CD8-positive, alpha-beta memory T cell (primary cell): ENCODE results near the gene HOXC11. TPM values are rescaled to one million over a fixed set of nuclear protein-coding genes. Genes with fewer than 3 reads are reported as not detected.

ENCODE experiments used
- CTCF ChIA-PET: fragments of 350-600 bp; sonication (Branson Sonifier 250); formaldehyde crosslinking; loops from one replicate; lab custom pipeline; 2021; ENCODE audit warnings: antibody characterized with exemption; lab: Charles Lee
- POLR2A ChIA-PET: fragments of 350-600 bp; sonication (Branson Sonifier 250); formaldehyde crosslinking; loops from one replicate; lab custom pipeline; 2021; ENCODE audit warnings: antibody characterized with exemption; lab: Charles Lee
- DNase-seq, 5 donors: peaks; one replicate each; pipeline versions ENCODE4 v3.0.0 to v3.0.0-alpha.2; 2020 to 2022; ENCODE audit warnings: mixed read lengths in 1 of 5
- H3K27ac ChIP-seq: one replicate; pipeline ENCODE4 v1.7.0; 2013; ENCODE audit warnings: low read depth, mild to moderate bottlenecking, low read length, moderate library complexity
- H3K27me3 ChIP-seq: 2 replicates; pipeline ENCODE4 v1.7.0; 2013; ENCODE audit warnings: low read length, mild to moderate bottlenecking; ENCODE audit not compliant: insufficient read depth, poor library complexity, severe bottlenecking
- H3K36me3 ChIP-seq: 2 replicates; pipeline ENCODE4 v1.7.0; 2013; ENCODE audit warnings: mild to moderate bottlenecking, low read length, moderate library complexity; ENCODE audit not compliant: insufficient read depth
- H3K4me1 ChIP-seq: 2 replicates; pipeline ENCODE4 v1.7.0; 2013; ENCODE audit warnings: mild to moderate bottlenecking, low read length, moderate library complexity; ENCODE audit not compliant: insufficient read depth
- H3K4me3 ChIP-seq: 2 replicates; pipeline ENCODE4 v1.7.0; 2013; ENCODE audit warnings: mild to moderate bottlenecking, low read length
- H3K9me3 ChIP-seq: 2 replicates; pipeline ENCODE4 v1.7.0; 2013; ENCODE audit warnings: mild to moderate bottlenecking, low read length
- H3K27ac Mint-ChIP-seq, 8 donors: one replicate each; pipeline ENCODE4 v1.8.0; 2020 to 2021; ENCODE audit warnings: mixed read lengths in 8 of 8, mild to moderate bottlenecking in 6 of 8, inconsistent platforms in 3 of 8, moderate library complexity in 3 of 8
- H3K27me3 Mint-ChIP-seq, 2 donors: one replicate each; pipeline ENCODE4 v1.8.0; 2020 to 2021; ENCODE audit warnings: mixed read lengths in 2 of 2, mild to moderate bottlenecking in 1 of 2, moderate library complexity in 1 of 2
- H3K36me3 Mint-ChIP-seq, 3 donors: one replicate each; pipeline ENCODE4 v1.8.0; 2020 to 2021; ENCODE audit warnings: mixed read lengths in 3 of 3, inconsistent platforms in 1 of 3, mild to moderate bottlenecking in 1 of 3
- H3K4me1 Mint-ChIP-seq, 3 donors: one replicate each; pipeline ENCODE4 v1.8.0; 2020 to 2021; ENCODE audit warnings: mixed read lengths in 3 of 3, inconsistent platforms in 1 of 3, mild to moderate bottlenecking in 1 of 3
- H3K4me3 Mint-ChIP-seq, 7 donors: one replicate each; pipeline ENCODE4 v1.8.0; 2020 to 2021; ENCODE audit warnings: mixed read lengths in 7 of 7, mild to moderate bottlenecking in 6 of 7, moderate library complexity in 4 of 7, inconsistent platforms in 2 of 7
- H3K9me3 Mint-ChIP-seq, 5 donors: one replicate each; pipeline ENCODE4 v1.8.0; 2020 to 2022; ENCODE audit warnings: mixed read lengths in 5 of 5, mild to moderate bottlenecking in 3 of 5, moderate library complexity in 2 of 5, inconsistent platforms in 1 of 5
- polyA plus RNA-seq: library from polyadenylated mRNA; unstranded; fragments of 300-500 nt; fragmentation: Illumina TruSeq; gene quantifications from one replicate; pipeline ENCODE4 v1.2.3, GENCODE V29; 2021
- total RNA-seq, 2 experiments: library from RNA; stranded (reverse); gene quantifications; one replicate each; pipeline ENCODE4 v1.2.3, GENCODE V29; 2021

HOXC11 gene
- total and polyA plus RNA-seq, 3 experiments from 2014 or later = not detected

DNA sequence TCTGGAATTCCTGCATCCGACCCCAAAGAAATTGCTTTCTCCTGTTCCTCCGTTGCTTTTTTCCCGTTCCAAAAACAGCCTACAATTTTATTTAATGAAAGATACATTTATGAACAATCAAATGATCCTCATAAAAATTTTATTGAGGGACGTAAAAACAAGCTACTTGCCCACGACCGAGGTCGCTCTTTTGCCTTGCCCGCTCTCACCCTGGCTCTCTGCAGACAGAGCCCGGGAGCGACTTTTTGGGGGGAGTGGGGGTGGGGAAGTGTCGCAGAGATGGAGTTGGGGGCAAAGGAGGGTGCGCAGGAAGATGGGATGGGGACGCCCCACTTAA is 25.9 kb downstream of the HOXC11 start:
- Histone ChIP-seq H3K27me3 (peaks cover 91% of the 10 kb centered on the region), H3K27ac (no peak overlapping the region), H3K4me3 (no peak overlapping the region), H3K4me1 (peaks cover 46% of the 10 kb centered on the region), H3K36me3 (no peaks in the 10 kb centered on the region), H3K9me3 (no peaks in the 10 kb centered on the region)
- H3K9me3 Mint-ChIP-seq = peaks cover 0 to 3% (median 1%) of the 10 kb centered on the region in 5 donors
- peaks cover 28 to 61% (median 36%) of the 10 kb centered on the region in 3 donors for H3K4me1 Mint-ChIP-seq
- no peaks in the 10 kb centered on the region for H3K36me3 Mint-ChIP-seq
- H3K27me3 Mint-ChIP-seq = peaks cover 90 to 94% of the 10 kb centered on the region in 2 donors
- ChIA-PET CTCF (interaction anchor here (1.2 to 15.2 kb wide), 3 partner anchors 10 to 206 kb away, joined by 3 to 216 read pairs (median 5); partner anchors contain the start of genes HOXC5 and HOXC8), POLR2A (no interaction called here)
- peak overlapping the region in 2 of 7 donors; percentile 45 to 59 for H3K4me3 Mint-ChIP-seq
- no peak for DNase-seq
- H3K27ac Mint-ChIP-seq = peak overlapping the region in 2 of 8 donors; percentile 34 to 43

DNA sequence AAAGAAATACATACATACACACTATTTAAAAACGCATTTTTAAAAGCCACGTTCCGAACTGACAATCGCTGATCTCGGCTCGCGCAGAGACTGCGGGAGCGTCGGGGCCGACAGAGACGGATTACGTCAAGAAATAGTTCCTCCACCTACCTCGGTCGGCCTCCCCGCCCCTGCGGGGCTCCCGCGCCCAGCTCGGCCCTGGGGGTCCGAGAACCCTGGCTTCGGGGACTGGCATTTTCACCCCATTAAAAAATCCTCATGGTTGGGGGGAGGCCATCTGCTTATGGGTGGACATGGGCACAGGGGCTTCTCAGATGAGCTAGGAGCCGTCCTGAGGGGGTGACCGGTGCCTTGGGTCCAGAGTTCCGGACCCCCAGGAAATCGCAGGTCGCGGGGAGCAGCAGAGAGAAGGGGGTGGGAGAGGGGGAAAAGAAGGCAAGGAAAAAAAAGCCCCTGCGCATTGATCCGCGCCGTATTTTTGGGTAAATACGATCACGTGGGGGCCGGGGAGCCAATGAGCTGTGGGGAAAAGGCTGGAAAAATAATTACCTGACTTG is 26.7 kb downstream of the HOXC11 start:
- ChIA-PET CTCF (interaction anchor here (0.6 to 15.2 kb wide), 10 partner anchors 9 to 217 kb away, joined by 3 to 216 read pairs (median 3); partner anchors contain the start of genes HOXC5 and HOXC8), POLR2A (interaction anchor here (1.2 kb wide), 1 partner anchor 192 kb away, joined by 5 read pairs; no protein-coding TSS in a partner anchor)
- peaks cover 41% of the 10 kb centered on the region for H3K4me1 ChIP-seq
- peak overlapping the region; percentile 26 for H3K4me3 ChIP-seq
- peak overlapping the region; percentile 23 to 65 (median 51) for H3K4me3 Mint-ChIP-seq
- peaks cover 28 to 54% (median 31%) of the 10 kb centered on the region in 3 donors for H3K4me1 Mint-ChIP-seq
- no peaks in the 10 kb centered on the region for H3K36me3 Mint-ChIP-seq
- H3K27ac ChIP-seq = peak overlapping the region; percentile 65
- H3K27me3 ChIP-seq = peaks cover 91% of the 10 kb centered on the region
- H3K27ac Mint-ChIP-seq = peak overlapping the region in 1 of 8 donors; percentile 43
- H3K9me3 ChIP-seq = no peaks in the 10 kb centered on the region
- peaks cover 91 to 94% of the 10 kb centered on the region in 2 donors for H3K27me3 Mint-ChIP-seq
- H3K36me3 ChIP-seq = no peaks in the 10 kb centered on the region
- DNase-seq = no peak
- peaks cover 0 to 2% (median 0%) of the 10 kb centered on the region in 5 donors for H3K9me3 Mint-ChIP-seq

GRCh38 chr12:54000116-54001114 is 27.5 kb downstream of the HOXC11 start, which contains the start of gene HOXC9:
HOXC9 (plus strand) TSS chr12:54000161; CDS start chr12:54000189, 28 bp downstream.
- ChIA-PET CTCF (interaction anchor here (0.6 to 15.2 kb wide), 8 partner anchors 8 to 216 kb away, joined by 3 to 216 read pairs (median 3); partner anchors contain the start of gene HOXC8), POLR2A (interaction anchor here (1.2 kb wide), 1 partner anchor 191 kb away, joined by 5 read pairs; no protein-coding TSS in a partner anchor)
- Histone ChIP-seq H3K4me3 (peak within 1 kb of the TSS; percentile 26), H3K27ac (peak within 1 kb of the TSS; percentile 65), H3K27me3 (peaks cover 91% of the 10 kb centered on the region), H3K9me3 (no peaks in the 10 kb centered on the region), H3K4me1 (peaks cover 34% of the 10 kb centered on the region), H3K36me3 (no peaks in the 10 kb centered on the region)
- H3K27ac Mint-ChIP-seq = peak within 1 kb of the TSS in 2 of 8 donors; percentile 34 to 78
- H3K27me3 Mint-ChIP-seq = peaks cover 89 to 94% of the 10 kb centered on the region in 2 donors
- H3K4me1 Mint-ChIP-seq = peaks cover 22 to 49% (median 23%) of the 10 kb centered on the region in 3 donors
- no peaks in the 10 kb centered on the region for H3K36me3 Mint-ChIP-seq
- H3K4me3 Mint-ChIP-seq = peak within 1 kb of the TSS; percentile 32 to 65 (median 51)
- peaks cover 0 to 2% (median 0%) of the 10 kb centered on the region in 5 donors for H3K9me3 Mint-ChIP-seq
- no peak for DNase-seq

DNA sequence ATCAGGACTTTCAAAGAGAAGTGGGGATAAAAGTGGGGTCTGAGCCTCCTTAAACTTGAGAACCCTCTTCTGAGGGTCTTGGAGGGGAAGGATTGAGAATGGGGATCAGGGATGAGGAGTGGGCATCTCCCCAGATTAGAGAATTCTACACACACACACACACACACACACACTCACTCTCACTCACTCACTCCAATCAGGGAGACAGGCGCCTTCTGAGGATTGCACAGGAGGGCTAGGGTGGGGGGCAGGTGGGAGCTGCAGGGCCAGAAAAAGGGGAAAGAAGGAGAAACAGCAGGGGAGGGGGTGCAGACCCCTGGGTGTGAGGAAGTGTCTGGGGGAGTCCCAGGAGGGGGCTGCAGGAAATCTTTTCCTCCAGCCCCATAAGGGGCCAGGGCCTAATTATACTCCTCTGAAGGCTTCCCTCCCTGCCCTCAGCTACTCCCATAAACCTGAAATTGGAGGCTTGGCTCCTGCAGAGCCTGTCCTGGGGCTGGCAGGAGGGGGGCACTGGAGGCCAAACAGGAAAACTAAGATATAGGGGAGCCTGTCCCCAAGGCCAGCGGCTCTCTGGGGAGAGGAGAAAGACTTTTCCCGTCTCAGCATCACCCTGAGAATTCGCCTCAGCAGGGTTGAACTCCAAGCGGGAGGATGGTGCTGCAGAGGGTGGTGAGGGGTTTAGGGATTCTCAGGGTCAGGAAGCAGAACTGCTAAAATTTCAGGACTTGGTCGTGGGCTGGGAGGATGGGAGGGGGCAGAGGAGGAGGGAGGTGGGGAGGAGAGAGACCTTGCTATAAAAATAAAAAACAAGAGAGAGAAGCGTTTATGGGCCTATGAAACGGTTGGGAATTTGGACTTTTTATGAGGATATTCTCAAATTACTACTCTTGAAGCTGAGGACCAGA is 28.6 kb downstream of the HOXC11 start:
- Histone ChIP-seq H3K4me1 (peaks cover 28% of the 10 kb centered on the region), H3K36me3 (no peaks in the 10 kb centered on the region), H3K4me3 (no peak overlapping the region), H3K27ac (no peak overlapping the region), H3K27me3 (peaks cover 91% of the 10 kb centered on the region), H3K9me3 (no peaks in the 10 kb centered on the region)
- H3K4me1 Mint-ChIP-seq = peaks cover 20 to 49% (median 28%) of the 10 kb centered on the region in 3 donors
- no peak for DNase-seq
- CTCF ChIA-PET = interaction anchor here (0.6 to 15.2 kb wide), 6 partner anchors 14 to 299 kb away, joined by 3 to 216 read pairs (median 4); no protein-coding TSS in a partner anchor
- H3K9me3 Mint-ChIP-seq = peaks cover 0 to 4% (median 0%) of the 10 kb centered on the region in 5 donors
- H3K27me3 Mint-ChIP-seq = peaks cover 91 to 96% of the 10 kb centered on the region in 2 donors
- H3K4me3 Mint-ChIP-seq = peak overlapping the region in 4 of 7 donors; percentile 4 to 43 (median 22)
- H3K36me3 Mint-ChIP-seq = no peaks in the 10 kb centered on the region
- POLR2A ChIA-PET = no interaction called here
- peak overlapping the region in 1 of 8 donors; percentile 78 for H3K27ac Mint-ChIP-seq

GRCh38 chr12:54002278-54002914 is 29.5 kb downstream of the HOXC11 start:
- Histone ChIP-seq H3K36me3 (no peaks in the 10 kb centered on the region), H3K4me1 (peaks cover 22% of the 10 kb centered on the region), H3K27ac (no peak overlapping the region), H3K9me3 (no peaks in the 10 kb centered on the region), H3K4me3 (no peak overlapping the region), H3K27me3 (peaks cover 91% of the 10 kb centered on the region)
- peak overlapping the region in 3 of 8 donors; percentile 69 to 82 (median 78) for H3K27ac Mint-ChIP-seq
- peaks cover 20 to 45% (median 28%) of the 10 kb centered on the region in 3 donors for H3K4me1 Mint-ChIP-seq
- no peaks in the 10 kb centered on the region for H3K36me3 Mint-ChIP-seq
- DNase-seq = no peak
- peaks cover 0 to 4% (median 0%) of the 10 kb centered on the region in 5 donors for H3K9me3 Mint-ChIP-seq
- CTCF ChIA-PET = interaction anchor here (0.7 to 15.2 kb wide), 2 partner anchors 189 to 203 kb away, joined by 3 to 216 read pairs; no protein-coding TSS in a partner anchor
- H3K27me3 Mint-ChIP-seq = peaks cover 85 to 98% of the 10 kb centered on the region in 2 donors
- POLR2A ChIA-PET = interaction anchor here (0.6 kb wide), 1 partner anchor 189 kb away, joined by 3 read pairs; no protein-coding TSS in a partner anchor
- H3K4me3 Mint-ChIP-seq = peak overlapping the region in 1 of 7 donors; percentile 5

DNA sequence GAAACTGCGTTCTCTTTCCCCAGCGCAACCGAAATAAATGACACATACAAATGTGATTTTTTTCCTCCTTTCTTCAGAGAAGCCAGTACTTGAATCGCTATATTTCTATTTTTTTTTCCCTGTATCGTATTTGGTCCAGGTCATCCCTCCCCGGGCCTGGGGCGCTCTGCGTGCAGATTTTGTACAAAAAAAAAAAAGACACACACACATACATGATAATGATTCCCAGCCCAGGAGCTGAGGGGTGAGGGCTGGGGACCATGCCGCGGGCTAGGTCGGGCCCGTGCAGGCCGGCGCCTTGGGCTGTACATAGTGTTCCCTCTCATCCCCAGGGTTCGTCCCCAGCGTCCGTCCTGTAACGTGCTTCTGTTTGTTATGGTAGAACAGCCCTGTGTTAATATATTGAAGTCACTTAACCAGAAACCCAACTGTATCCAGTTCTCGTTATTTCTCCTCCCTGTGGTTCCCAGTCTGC is 30.0 kb downstream of the HOXC11 start:
- H3K27me3 ChIP-seq = peaks cover 91% of the 10 kb centered on the region
- ChIA-PET CTCF (interaction anchor here (15.2 kb wide), 1 partner anchor 202 kb away, joined by 216 read pairs; no protein-coding TSS in a partner anchor), POLR2A (interaction anchor here (0.6 kb wide), 1 partner anchor 189 kb away, joined by 3 read pairs; no protein-coding TSS in a partner anchor)
- peak overlapping the region in 1 of 7 donors; percentile 5 for H3K4me3 Mint-ChIP-seq
- no peak overlapping the region for H3K27ac ChIP-seq
- H3K27ac Mint-ChIP-seq = peak overlapping the region in 2 of 8 donors; percentile 78 to 80
- H3K9me3 Mint-ChIP-seq = peaks cover 0 to 4% (median 0%) of the 10 kb centered on the region in 5 donors
- no peaks in the 10 kb centered on the region for H3K36me3 Mint-ChIP-seq
- H3K9me3 ChIP-seq = no peaks in the 10 kb centered on the region
- H3K4me3 ChIP-seq = no peak overlapping the region
- H3K4me1 Mint-ChIP-seq = peaks cover 15 to 41% (median 23%) of the 10 kb centered on the region in 3 donors
- H3K27me3 Mint-ChIP-seq = peaks cover 85 to 98% of the 10 kb centered on the region in 2 donors
- peaks cover 18% of the 10 kb centered on the region for H3K4me1 ChIP-seq
- no peaks in the 10 kb centered on the region for H3K36me3 ChIP-seq
- DNase-seq = no peak
